Stimulated activated CD4-positive, alpha-beta T cell treated with anti-CD3 and anti-CD28 coated beads, Interleukin-2, amount 100 ng/mL, for 48 hours (primary cell): Measurements from ENCODE around the gene PLEKHA6.

Source experiments
- DNase-seq, 2 donors: peaks; one replicate each; pipeline ENCODE4 v3.0.0-alpha.2; 2020

Gene PLEKHA6

DNA sequence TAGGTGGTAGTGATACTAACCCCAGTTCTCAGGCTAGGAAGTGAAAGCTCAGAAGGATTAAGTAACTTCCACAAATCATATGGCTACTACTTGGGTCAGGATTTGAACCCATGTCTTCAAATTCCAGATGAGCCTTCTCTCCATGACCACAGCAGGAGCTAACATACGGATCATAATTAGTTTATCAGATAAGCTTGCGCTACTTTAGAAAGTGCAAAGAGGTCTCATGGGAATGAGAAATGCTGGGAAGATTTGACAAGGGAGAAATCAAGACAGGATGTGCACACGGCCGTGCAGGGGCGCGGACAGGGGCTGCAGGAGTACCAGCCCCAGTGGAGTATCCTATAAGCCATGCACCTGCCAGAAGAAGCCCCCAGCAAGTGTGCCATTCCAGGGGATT lies 5.2 kb downstream of the PLEKHA6 start:
- no peak for DNase-seq

DNA sequence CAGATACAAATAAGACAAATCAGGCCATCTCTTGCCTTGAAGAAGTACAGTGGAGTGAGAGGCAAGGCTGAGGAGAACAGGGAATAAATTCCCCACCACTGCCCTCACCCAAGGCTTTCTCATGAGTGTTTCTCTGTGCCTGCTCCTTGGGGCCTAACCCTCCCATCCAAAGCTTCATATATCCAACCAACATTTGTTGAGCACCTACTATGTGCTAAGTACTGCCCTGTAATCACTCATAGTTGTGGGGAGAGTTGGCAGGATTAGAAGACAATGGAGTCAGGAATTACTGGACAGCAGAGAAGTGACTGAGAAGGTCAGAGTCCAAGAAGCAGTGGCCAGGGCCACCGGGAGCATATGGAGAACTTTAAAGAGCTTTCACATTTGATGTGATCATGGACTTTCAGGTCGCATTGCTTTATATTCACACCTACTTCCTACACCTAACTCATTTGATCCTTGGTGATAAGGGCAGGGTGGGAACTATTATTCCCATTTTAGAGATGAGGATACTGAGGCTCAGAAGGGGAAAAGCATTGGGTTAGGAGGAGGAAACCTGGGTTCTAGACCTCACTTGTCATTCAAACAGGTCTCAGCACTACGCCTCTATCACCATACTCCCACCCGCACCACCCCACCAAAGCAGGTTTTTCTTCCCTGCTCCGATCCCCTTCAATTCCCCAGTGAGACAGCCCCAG lies 6.4 kb downstream of the PLEKHA6 start:
- DNase-seq, result no peak

DNA sequence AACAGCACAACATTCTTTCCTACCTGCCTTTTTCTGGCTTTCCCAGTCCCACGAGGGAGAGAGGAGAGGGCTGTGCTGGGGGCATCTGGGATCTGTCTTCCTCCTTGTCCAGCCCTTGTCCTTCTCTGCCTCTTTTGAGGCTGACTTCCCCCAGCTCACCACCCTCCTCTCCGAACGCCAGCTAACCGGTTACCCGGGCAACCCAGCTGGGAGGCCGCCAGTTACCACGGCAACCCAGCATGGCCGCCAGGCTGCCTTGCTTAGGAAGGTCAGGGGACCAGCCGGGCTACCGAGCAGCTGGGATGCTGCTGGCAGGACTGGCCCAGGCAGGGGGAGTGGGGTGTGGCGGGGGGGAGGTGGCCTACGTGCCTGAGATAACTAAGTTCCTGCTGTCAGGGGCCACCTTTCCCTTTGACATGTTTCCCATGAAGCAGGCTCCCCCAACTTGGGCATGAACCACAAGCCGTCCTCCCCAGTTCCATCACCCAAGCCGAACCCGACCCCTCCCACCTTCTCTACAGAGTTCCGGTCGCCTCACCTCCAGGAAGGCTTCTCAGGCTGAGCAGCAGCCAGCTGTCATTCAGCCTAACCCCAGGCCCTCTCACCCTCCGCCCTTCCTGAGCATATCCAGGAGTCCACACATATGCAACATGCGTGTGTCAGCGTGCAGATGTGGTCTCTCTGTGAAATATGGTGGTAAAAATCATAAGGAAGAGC lies 8.7 kb downstream of the PLEKHA6 start:
- DNase-seq, result no peak

DNA sequence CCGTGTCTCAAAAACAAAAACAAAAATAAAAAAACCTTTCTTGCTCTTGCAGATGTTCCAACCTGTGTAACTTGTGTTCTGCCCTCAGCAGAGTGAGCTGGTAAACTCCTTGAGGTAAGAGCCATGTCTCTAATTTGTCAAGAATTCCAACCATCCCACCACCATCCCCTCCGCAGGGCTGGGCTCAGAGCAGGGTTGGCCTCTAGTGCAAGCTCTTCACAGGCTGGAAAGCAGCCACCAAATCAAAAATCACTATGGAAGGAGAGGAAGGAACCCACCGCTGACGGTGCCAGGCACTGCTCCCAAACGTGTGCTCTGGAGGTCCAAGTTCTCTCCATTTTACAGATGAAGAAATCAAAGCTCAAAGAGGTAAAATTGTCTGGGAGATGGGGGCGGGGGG lies 9.4 kb downstream of the PLEKHA6 start:
- no peak for DNase-seq

DNA sequence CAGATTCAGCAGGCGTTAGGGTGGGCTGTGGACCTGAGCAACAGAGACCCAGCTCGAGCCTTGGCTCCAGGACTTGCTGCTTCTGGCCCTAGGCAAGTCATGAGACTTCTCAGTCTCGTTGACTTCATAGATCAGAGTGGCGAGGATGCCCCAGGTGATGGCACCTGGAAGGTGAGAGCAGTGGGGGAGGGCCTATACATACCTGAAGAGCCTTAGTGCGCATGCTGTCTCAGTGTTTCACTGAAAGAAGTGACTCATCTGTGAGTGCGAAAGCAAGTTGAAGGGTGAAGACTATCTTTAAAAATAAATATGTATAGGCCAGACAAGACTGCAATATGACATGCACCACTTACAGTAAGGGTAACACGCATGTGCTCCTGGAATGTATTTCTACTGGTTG lies 10.1 kb downstream of the PLEKHA6 start:
- no peak for DNase-seq

DNA sequence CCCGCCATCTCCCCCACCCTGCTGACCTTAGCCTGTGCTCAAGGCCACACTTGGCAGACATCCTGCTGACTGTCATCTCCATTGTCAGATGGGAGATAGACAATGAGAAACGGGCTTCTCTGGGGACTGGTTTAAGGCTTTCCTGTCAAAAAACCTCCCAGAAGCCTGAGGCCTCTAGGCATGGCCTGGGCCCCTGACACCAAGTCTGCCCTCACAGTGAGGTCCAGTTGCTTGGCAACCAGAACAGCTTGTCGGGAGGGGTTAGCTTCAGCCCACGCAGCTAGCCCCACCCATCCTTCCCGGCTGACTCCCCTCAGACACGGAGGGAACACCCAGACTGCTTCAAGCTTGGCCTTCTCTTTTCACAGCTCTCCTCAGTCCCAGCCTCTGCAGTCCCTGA lies 11.0 kb downstream of the PLEKHA6 start:
- no peak for DNase-seq

DNA sequence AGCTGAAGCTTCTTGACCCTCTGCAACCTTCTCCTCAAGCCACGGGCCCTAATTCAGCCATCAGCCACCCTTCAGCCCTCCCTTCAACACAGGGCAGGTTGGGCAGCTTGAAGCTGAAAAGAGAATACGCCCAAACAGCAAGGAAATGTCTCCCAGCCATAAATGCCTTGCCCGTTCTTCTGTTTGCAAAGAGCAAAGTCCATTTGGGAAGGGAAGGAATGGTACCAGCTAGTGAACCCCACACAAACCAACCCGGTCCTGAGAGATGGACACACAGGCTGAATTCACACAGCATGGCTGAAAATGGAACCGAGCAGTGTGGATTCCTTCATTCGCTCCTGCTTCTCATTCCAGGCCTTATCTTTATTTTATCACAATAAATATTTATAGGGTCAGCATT lies 11.5 kb downstream of the PLEKHA6 start:
- no peak for DNase-seq

DNA sequence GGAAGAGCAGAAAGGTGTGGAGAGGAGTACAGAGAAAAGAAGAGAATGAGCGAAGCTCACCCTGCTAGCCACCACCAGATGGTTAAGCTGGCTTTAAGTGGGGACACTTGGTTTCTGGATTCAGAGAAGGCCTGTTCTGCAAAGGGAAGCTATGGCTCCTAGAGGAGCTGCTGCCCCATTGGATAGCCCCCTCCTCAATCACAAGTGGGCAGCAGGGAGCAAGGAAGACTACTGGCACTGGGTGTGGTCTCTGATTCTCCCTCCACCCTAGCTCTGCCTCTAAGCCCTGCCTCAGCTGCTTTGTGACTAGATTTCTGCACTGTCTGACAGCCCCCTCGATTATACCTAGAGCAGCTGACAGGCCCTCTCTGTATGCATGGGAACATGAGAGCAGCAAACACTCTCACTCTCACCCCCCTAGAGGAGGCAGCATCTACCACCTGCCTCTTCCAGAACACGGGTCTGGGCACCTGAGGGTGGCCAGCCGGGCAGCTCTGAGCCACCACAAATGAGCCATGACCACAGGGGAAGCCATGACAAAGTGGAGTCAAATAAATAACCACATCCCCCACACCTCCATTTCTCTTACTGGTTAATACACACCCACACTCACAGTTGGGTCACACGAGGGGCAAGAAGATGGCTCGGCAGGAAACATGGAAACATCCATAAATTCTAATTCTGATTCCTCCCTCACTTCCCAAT lies 13.6 kb downstream of the PLEKHA6 start:
- no peak for DNase-seq

DNA sequence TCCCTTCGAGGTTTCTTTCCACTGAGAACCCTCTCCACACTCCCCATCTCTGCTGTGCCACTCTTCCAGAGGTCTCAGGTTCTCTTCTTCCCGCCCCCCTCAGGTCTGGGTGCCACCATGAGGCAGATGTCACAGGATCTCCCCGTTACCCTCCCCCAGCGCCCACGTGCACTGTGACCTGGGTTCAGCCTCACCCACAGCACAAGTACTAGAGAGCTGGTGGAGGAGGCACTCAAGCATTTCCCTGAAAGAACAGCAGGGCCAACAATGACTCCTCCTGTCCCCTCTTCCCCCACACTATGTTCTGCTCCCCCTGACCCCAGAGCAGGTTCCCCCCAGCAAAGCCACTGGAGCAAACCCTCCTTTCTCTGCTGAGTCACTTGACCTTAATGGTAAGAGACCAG lies 14.3 kb downstream of the PLEKHA6 start:
- DNase-seq, result no peak

DNA sequence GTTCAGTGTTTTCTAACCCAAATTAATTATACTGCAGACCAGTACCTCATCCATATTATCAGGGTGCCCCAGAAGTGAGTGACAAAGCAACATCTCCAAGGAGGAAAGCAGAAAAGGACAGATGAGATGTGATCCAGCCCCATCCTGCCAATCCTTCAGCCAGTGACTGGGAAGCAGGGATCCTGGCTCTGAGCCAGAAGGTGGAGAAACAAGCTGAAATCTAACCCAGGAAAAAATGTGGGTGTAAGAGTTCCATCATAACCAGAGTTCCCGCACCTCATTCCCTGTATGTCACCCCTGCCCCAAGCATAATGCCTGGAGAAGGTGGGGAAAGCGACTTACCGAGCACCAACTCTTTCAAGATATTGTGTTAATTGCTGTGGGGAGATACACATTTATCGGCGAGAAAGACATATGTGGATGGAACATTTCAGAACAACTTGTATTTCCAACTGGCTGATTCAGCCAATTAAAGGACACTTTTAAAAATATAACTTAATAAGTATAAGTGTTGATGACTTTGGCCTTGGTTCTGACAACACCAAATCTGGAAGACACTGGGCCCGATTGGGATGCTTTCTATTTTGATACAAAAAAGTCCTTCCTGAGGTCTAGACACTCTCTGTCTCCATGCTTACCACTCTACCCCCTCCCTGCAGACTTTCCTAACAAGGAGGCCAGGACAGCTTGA lies 14.9 kb downstream of the PLEKHA6 start:
- no peak for DNase-seq

DNA sequence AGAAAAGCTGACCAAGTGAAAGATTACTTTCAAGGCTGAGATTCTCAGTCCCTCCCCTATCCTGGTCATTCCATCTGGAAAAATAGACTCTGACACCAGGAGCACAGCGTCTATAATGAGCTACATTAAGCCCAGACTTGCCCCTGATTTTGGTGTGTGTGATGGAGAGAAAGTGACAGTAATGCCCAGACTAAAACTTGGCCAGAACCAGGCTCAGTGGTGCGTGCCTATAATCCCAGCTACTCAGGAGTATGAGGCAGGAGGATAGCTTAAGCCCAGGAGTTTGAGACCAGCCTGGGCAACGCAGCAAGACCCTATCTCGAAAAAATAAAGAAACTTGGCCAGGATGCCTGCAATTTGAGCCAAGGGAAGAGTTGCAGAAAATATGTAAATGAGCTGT lies 15.9 kb downstream of the PLEKHA6 start:
- no peak for DNase-seq

DNA sequence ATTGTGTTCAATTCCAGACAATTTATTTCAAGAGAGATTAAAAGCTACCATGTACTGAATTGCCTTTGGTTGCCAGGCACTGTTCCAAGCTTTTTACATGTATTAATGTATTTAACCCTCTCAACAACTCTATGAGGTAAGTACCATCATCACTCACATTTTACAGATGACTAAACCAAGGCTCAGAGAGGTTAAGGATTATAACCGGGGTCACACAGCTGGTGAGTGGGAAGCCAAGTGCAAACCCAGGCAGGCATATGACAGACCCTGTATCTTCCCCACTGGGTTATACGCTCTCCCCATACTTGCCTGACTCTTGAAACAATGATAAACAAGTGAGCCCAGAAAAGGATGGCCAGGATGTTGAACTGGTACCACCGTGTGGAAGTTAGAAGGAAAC lies 16.5 kb downstream of the PLEKHA6 start:
- no peak for DNase-seq

DNA sequence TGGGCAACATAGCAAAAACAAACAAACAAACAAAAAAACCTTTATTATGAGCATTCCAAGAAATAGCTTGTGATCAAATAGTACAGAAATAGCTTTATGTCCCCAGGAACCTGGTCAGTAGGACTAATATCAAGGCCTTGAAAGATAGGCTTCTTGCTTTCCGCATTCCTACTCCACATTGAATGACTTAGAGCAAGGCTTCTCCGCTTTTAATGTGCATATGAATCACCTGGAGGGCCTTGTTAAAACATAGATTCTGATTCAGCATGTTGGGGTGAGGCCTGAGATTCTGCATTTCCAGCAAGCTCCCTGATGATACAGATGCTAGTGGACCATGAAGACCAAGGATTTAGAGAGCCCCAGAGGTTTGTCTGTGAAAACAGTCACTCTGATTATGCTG lies 17.4 kb downstream of the PLEKHA6 start:
- DNase-seq, result no peak

DNA sequence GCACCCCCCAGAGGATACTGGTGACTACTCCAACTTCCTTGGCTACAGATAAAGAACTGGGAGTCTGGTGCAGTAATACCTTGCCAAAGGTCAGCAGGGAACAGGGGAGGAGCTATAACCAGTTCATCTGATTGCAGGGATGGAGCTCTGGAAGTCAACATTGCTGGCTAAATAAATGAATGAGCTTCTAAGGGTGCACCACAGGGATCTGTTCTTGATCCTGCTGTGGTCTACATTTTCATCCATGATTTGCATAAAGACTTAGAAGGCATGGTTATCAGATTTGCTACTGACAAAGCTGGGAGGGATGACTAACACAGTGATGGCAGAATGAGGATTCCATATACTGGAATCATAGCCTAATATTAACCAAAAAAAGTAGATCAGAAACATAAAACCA lies 18.3 kb downstream of the PLEKHA6 start:
- no peak for DNase-seq

DNA sequence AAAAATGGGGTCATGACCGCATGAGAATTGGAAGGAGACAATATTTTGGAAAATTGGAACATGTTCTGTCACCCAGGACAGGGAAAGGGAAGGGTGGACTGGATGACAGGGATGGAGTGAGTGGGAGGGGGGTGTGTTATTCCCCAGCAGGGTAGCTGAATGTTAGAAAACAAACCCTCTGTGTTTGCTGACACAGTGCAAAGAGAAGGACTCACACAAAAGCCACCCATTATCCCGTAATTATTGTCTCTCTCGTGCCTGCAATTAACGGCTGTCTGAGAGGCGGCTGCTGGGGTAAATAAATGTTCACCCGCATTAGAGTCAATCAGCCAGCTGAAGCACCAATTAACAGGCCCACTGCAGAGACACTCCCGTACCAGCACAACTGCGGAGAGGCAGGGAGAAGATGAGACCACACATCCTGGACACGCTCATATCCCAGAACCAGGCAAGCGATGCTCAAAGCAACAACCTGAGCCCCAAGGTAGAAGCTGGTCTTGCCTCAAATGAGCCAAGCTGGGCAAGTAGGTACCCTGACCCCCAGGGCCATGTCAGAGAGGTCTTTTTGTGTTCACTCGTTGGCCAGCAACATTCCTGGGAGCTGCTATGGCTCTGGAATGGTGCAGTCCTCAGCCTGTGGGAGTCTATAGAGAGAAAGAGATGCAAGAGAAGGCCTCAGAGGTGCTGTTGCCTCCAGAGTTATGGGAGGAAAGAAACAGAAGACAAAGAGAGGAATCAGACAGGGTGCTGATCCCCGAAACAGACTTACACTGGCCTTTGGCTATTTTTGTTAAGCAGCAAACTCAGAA lies 19.4 kb downstream of the PLEKHA6 start:
- DNase-seq, result no peak

DNA sequence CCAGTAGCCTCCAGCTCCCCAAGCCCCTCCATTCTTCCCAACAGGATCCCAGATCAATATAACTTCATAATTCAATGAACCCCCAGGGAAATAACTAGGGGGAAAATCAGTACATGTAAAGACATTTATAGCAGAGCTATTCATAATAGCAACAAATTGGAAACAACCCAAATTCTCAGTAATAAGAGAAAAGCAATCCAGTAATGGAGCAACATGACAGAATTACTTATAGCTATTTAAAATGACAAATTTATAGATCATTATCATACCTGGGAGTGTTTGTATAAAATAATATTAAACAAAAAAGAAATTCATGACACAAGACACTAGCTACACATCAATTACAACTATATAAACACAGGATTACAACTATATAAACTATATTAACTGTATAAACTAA lies 20.2 kb downstream of the PLEKHA6 start:
- no peak for DNase-seq

DNA sequence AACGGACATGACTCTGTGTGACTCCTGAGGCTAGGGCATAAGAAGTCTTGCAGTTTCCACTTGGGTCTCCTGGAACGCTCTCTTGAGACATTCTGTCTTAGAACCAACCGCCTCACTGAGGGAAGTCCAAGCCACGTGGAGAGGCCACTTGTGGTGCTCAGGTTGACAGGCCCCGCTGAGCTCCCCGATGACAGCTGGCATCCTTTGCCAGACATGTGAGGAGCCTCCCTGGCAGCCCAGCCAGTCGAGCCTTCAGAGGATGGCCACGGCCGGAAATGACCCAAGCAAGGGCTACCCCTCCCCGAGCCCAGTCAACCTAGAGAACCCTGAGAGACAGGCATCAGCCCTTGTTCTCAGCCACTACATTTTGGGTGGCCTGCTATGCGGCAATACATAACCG lies 20.7 kb downstream of the PLEKHA6 start:
- DNase-seq, result no peak

DNA sequence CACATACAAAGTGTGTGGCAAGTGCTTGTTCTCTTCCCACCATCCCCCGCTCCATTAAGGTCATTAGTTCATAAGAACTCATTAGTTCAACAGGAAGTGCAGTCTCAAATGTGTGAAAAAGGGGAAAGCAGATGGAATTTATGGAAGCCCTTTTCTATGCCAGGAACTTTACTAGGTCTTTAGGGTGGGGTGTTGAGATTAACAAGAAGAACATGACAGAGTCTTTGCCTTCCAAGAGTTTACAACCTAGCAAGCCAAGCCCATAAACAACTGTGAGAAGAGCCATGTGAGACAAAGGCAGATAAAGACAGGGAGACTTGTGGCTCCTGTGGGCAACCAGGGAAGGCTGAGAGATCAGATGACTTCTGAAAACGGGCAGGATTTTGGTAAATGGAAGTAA lies 21.4 kb downstream of the PLEKHA6 start:
- DNase-seq, result no peak

DNA sequence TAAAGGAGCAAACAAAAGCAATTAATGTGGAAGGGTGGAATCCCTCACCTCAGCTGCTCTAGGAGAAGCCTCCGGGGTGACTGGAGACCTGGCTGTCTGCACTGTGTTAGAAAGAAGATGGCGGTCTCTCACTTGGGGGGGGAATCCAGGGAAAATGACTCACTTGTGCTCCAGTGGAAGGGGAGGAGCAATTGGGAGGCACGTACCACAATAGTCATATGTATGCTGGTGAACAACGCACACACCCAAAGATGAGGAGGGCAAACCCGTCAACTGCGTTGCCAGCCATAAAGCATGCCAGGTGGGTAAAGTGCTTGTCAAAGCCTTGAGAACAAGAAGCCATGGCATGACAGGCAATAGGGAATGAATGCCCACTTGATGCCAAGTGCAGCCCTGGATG lies 22.1 kb downstream of the PLEKHA6 start:
- no peak for DNase-seq

DNA sequence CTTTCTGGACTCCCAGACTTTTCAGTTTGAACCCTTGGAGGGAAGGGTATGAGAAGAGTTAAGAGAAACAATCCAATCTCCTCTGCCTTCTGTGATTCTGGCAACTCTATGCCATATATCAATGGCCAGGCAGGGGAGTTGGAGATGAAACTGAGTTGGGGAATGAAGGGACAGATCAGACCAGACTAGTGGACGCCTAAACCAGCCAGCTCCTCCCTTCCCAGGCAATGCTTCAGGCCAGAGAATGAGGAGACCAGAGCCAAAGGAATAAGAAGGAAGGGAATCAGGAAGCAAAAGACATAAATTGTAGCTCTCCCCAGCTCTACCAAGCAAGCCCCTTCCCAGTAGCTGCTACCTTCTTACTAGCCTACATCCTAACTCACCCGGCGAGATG lies 22.7 kb downstream of the PLEKHA6 start:
- DNase-seq, result no peak

DNA sequence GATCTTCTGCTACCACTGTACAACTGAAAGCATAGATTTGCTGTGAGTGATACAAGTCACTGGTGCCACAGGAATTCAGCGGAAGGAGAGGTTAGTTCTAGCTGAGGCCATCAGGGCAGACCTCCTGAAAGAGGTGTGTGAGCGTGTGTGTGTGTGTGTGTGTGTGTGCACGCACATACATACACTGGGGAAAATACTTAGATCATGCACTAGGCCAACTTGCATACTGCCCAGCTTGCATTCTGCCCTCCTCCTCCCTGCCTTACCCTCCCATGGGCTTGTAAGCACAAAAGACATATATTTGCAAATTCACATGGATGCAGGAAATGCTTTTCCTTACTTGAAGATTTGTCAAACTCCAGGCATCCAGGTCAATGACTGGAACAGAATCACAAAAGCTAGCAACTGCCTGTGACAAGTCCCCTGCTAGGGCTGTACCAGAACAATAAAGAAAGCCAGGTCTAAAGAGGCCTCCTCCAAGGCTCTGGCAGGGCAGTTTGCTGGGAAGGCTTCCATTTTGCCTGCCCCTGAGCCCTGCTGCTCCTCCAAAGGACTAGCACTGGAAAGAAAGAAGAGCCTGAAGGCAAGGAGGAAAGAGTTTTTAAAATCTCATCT lies 23.2 kb downstream of the PLEKHA6 start:
- DNase-seq, result no peak

DNA sequence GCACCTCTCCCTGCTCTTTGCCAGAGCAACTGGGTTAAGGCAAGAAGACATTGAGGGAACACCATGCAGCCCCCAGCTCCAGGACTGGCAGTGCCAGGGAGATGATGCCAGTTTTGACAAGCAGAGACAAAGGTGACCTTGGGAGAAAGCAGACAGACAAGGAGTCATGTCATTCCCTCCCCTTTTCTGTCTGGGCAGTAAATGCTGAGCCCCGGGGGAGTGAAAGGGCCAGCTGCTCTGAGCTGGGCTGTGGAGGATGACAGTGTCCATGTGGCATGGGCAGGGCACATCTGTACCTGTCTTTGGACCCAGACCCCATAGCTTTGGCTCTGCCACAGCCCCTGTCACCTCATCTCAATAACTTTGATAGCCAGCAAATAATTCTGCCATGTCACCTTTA lies 24.2 kb downstream of the PLEKHA6 start:
- no peak for DNase-seq
